Thyroid gland (tissue), 4 donors: ENCODE data around the gene MAGED4B. TPM values are rescaled to one million over a fixed set of nuclear protein-coding genes. Genes with fewer than 3 reads are reported as not detected.
"Not testable (repeated sequence)": the region's sequence is repeated elsewhere in the genome, so short reads cannot be mapped to it uniquely, and the experiment has no call there.

Experiments
- DNase-seq, 2 donors: peaks; one replicate each; pipeline ENCODE4 v3.0.0-alpha.2; 2019
- H3K27ac ChIP-seq, 3 donors: fragments of 200-600 bp; sonication (generic); 1 replicate in 2 of 3; 2 replicates in 1 of 3; pipeline ENCODE4 v1.5.1; 2016 to 2019; ENCODE audit warnings: mild to moderate bottlenecking in 1 of 3, moderate library complexity in 1 of 3
- H3K27me3 ChIP-seq: fragments of 200-600 bp; sonication (generic); one replicate; pipeline ENCODE4 v1.5.1; 2019
- H3K36me3 ChIP-seq, 2 donors: fragments of 200-600 bp; sonication (generic); one replicate each; pipeline ENCODE4 v1.5.1; 2016 to 2019
- H3K4me1 ChIP-seq, 2 donors: fragments of 200-600 bp; sonication (generic); one replicate each; pipeline ENCODE4 v1.5.1; 2017 to 2019
- H3K4me3 ChIP-seq, 3 donors: fragments of 200-600 bp; sonication (generic); replicated peaks in 1 of 3; 1 replicate in 2 of 3; 2 replicates in 1 of 3; pipeline ENCODE4 v1.5.1; 2016; ENCODE audit warnings: mild to moderate bottlenecking in 1 of 3
- H3K9me3 ChIP-seq: fragments of 200-600 bp; sonication (generic); one replicate; pipeline ENCODE4 v1.5.1; 2017
- POLR2A ChIP-seq, 2 donors: fragments of 450-650 bp; IDR thresholded peaks; one replicate each; pipeline ENCODE4 v1.6.1; 2017; ENCODE audit warnings: antibody characterized with exemption in 2 of 2, mild to moderate bottlenecking in 2 of 2, moderate library complexity in 1 of 2
- WGBS, 2 donors: methylation state at CpG; one replicate each; pipeline ENCODE4 v1.1.5; 2017; 5-methylcytosine and 5-hydroxymethylcytosine counted together
- intact Hi-C: fragments of 100-400 bp; cut with DNase I; formaldehyde crosslinking; loops from one replicate; pipeline ENCODE4 v1.15.1; 2023
- total RNA-seq, 4 donors: library from RNA; depleted of rRNA; stranded (reverse); fragments of >200 nt; gene quantifications; one replicate each; pipeline ENCODE4 v1.2.3, GENCODE V29; 2016
- TF ChIP-seq, protein P1 (sequence below), 6 experiments: fragments of 200-600 bp in 3 of 6; fragments of 450-650 bp in 3 of 6; sonication (generic) in 3 of 6; IDR thresholded peaks; one replicate each; pipeline ENCODE4 v1.5.1; 2016 to 2019; ENCODE audit warnings: antibody characterized with exemption in 6 of 6, mild to moderate bottlenecking in 2 of 6, inconsistent platforms in 1 of 6, moderate library complexity in 1 of 6

MAGED4B gene, protein sequence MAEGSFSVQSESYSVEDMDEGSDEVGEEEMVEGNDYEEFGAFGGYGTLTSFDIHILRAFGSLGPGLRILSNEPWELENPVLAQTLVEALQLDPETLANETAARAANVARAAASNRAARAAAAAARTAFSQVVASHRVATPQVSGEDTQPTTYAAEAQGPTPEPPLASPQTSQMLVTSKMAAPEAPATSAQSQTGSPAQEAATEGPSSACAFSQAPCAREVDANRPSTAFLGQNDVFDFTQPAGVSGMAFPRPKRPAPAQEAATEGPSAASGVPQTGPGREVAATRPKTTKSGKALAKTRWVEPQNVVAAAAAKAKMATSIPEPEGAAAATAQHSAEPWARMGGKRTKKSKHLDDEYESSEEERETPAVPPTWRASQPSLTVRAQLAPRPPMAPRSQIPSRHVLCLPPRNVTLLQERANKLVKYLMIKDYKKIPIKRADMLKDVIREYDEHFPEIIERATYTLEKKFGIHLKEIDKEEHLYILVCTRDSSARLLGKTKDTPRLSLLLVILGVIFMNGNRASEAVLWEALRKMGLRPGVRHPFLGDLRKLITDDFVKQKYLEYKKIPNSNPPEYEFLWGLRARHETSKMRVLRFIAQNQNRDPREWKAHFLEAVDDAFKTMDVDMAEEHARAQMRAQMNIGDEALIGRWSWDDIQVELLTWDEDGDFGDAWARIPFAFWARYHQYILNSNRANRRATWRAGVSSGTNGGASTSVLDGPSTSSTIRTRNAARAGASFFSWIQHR
- total RNA-seq = 10 to 100 TPM; 14.7 to 20.8 (median 16.4) TPM

DNA sequence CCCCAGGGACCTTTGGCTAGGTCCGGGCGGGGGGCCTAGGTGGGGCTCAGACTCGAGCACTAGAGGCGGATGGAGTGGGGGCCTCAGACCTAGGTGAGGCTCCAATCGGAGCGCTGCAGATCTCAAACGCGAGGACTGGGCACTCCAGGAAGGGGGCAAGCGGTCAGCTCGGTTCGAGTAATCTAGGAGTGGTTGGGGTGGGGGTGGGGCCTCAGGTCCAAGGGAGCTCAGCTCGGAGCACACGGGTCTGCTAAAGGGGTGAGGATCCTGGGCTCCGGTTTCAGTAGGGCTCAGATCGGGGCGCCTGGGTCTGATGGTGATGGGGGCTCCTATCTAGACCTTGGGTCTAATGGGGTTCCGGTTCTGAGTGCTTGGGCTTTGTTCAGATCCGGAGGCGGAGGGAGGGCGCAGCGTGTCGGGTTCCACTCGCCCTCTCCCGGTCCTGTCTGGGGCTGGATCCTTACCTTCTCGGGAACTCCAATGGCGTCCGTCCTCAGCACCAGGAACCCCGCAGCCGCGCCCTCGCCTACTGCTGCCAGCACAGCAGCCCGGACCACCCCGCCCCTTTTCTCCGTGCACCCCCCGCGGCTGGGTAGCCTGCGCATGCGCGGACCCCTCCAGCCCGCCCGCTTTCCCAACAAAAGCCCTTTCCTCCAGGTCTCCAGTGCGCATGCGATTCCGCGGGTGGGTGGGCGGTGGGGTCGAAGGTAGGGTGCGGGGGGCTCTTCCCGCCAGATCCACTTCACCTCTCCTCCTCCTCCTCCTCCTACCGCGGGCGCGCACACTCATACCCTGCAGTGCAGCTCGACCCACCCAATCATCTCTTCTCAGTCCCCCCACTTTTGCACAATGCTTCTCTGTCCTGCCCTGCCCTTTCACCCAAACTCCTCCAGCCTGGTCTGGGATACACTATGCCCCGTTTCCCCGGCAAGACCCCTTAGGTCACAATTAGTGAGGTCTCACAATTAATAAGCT lies at the start of gene MAGED4B:
Gene MAGED4B (minus strand): TSS at position 518 of the 975 bp plus-strand sequence. CDS start 1,011 bp downstream, outside the sequence.
- not testable (repeated sequence) for H3K27ac ChIP-seq, H3K9me3 ChIP-seq
- no CpG with 5 or more reads among the region's 56 CpGs for WGBS, 2 donors

DNA sequence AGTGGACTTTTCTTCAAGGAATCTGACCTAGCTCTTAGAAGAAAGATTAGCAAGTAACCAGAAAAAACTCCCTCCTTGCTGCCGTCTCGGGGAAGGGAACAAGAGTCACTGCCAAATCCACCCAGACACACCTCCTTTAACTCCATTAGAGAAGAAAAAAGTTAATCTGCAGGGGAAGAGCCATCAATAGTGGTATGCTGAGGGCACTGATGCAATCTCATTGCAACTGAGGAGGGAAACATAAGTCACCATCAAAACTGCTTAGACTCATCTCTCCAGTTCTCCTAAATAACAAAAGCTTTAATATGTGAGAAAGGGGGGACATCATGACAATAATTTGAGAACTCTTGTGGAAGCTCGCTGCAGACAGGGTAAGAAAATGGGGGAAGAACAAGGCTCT lies 49.3 kb upstream of the MAGED4B start:
- TF ChIP-seq POLR2A (IDR thresholded peaks at IDR 0.05) = no peak
- TF ChIP-seq, protein P1, sequence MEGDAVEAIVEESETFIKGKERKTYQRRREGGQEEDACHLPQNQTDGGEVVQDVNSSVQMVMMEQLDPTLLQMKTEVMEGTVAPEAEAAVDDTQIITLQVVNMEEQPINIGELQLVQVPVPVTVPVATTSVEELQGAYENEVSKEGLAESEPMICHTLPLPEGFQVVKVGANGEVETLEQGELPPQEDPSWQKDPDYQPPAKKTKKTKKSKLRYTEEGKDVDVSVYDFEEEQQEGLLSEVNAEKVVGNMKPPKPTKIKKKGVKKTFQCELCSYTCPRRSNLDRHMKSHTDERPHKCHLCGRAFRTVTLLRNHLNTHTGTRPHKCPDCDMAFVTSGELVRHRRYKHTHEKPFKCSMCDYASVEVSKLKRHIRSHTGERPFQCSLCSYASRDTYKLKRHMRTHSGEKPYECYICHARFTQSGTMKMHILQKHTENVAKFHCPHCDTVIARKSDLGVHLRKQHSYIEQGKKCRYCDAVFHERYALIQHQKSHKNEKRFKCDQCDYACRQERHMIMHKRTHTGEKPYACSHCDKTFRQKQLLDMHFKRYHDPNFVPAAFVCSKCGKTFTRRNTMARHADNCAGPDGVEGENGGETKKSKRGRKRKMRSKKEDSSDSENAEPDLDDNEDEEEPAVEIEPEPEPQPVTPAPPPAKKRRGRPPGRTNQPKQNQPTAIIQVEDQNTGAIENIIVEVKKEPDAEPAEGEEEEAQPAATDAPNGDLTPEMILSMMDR (IDR thresholded peaks at IDR 0.05) = no peak
- Histone ChIP-seq H3K36me3 (no peaks in the 10 kb centered on the region), H3K27ac (no peak overlapping the region), H3K4me1 (no peaks in the 10 kb centered on the region), H3K27me3 (no peaks in the 10 kb centered on the region), H3K9me3 (no peaks in the 10 kb centered on the region), H3K4me3 (no peak overlapping the region)
- DNase-seq = no peak
- intact Hi-C loops = no loop called here
- WGBS, 2 donors = 58 to 68% methylated on average over 3 of the region's 3 CpGs

More for the DNA sequence above, at the start of gene MAGED4B:
- intact Hi-C loops, H3K36me3 ChIP-seq, H3K4me1 ChIP-seq, DNase-seq, H3K27me3 ChIP-seq, H3K4me3 ChIP-seq: not testable (repeated sequence)

DNA sequence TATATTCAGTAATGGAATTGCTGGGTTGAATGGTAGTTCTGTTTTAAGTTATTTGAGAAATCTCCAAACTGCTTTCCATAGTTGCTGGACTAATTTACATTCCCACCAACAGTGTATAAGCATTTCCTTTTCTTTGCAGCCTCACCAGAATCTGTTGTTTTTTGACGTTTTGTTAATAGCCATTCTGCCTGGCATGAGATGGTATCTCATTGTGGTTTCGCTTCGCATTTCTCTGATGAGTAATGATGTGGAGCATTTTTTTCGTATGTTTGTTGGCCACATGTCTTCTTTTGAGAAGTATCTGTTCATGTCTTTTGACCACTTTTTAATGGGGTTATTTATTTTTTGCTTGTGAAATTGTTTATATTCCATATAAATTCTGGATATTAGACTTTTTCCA lies 13.6 kb upstream of the MAGED4B start:
- H3K27ac ChIP-seq = no peak overlapping the region
- WGBS, 2 donors = 56 to 71% methylated on average over 4 of the region's 4 CpGs
- no peaks in the 10 kb centered on the region for H3K27me3 ChIP-seq
- intact Hi-C loops = no loop called here
- H3K9me3 ChIP-seq = no peaks in the 10 kb centered on the region
- no peak for DNase-seq
- no peak for TF ChIP-seq POLR2A (IDR thresholded peaks at IDR 0.05)
- TF ChIP-seq, protein P1 (IDR thresholded peaks at IDR 0.05) = no peak
- no peaks in the 10 kb centered on the region for H3K36me3 ChIP-seq
- no peak overlapping the region for H3K4me3 ChIP-seq
- no peaks in the 10 kb centered on the region for H3K4me1 ChIP-seq

DNA sequence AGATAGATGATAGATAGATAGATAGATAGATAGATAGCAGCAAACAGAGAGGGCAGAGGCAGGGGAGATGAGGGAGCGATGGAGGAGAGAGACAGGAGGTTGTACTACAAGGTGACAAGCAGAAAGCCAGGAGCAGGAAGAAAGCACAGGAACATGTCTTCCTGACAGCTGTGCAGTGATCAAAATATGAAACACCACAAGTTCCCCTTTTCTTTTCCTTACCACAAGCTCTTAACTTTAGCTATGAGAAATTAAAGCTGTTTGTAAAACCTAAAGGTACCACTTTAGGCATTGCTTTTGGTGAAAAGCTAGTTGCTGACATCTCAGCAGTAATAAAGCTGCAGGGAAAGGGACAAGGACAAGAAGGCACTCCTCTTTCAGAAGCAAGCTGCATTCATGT lies 9.1 kb upstream of the MAGED4B start:
- Histone ChIP-seq H3K27ac (no peak overlapping the region), H3K4me3 (no peak overlapping the region), H3K9me3 (no peaks in the 10 kb centered on the region), H3K36me3 (no peaks in the 10 kb centered on the region), H3K4me1 (no peaks in the 10 kb centered on the region), H3K27me3 (no peaks in the 10 kb centered on the region)
- WGBS, 2 donors = 57 to 75% methylated on average over 1 of the region's 1 CpG
- TF ChIP-seq, protein P1 (IDR thresholded peaks at IDR 0.05) = no peak
- TF ChIP-seq POLR2A (IDR thresholded peaks at IDR 0.05) = no peak
- no peak for DNase-seq
- intact Hi-C loops = no loop called here

DNA sequence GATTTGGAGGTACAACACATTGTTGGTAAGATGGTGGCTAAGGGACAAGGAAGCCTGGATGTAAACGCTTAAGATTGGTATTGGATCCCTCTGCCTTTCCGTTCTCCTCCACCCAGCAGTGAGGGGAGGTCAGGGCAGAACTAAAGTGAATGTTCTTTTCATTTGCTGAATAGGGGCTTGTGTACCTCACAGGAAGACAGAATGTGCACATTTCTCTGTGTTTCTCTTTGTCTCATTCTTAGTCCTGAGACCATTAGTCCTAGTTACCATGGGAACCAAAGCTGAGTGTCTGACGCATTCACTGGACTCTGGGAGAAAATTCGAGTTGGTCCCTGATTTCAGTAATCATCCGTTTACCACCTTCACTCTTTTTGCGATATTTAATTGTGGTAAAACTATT lies 26.7 kb downstream of the MAGED4B start:
- H3K9me3 ChIP-seq, intact Hi-C loops, H3K27ac ChIP-seq, H3K36me3 ChIP-seq, H3K4me1 ChIP-seq, H3K27me3 ChIP-seq, H3K4me3 ChIP-seq, DNase-seq: not testable (repeated sequence)
- no CpG with 5 or more reads among the region's 6 CpGs for WGBS, 2 donors
